GM18867 (cell line): ENCODE data around the gene CCDC34.

ENCODE experiments used
- ATAC-seq: cut with Tn5 transposase; IDR thresholded peaks from one replicate; pipeline ENCODE4 v1.9.1; 2021; ENCODE audit warnings: mild to moderate bottlenecking, moderate library complexity; ENCODE audit not compliant: unreplicated experiment

CCDC34 gene

GRCh38 chr11:27394781-27395228 is 31.8 kb upstream of the CCDC34 start:
- no peak for ATAC-seq

- ATAC-seq = no peak
Measured at GRCh38 chr11:27392278-27393114, 29.5 kb upstream of the CCDC34 start.

GRCh38 chr11:27391331-27392015 is 28.5 kb upstream of the CCDC34 start:
- ATAC-seq = no peak

- no peak for ATAC-seq
Measured at GRCh38 chr11:27390318-27391295, 27.6 kb upstream of the CCDC34 start.

- peak; percentile 43 for ATAC-seq
Measured at GRCh38 chr11:27388869-27389268, 25.9 kb upstream of the CCDC34 start.

GRCh38 chr11:27388001-27388400 is 25.0 kb upstream of the CCDC34 start:
- ATAC-seq = no peak

GRCh38 chr11:27387362-27387761 is 24.3 kb upstream of the CCDC34 start:
- ATAC-seq = no peak

- ATAC-seq = no peak
Measured at GRCh38 chr11:27386181-27386845, 23.3 kb upstream of the CCDC34 start.

- peak; percentile 38 for ATAC-seq
Measured at GRCh38 chr11:27385245-27385644, 22.2 kb upstream of the CCDC34 start.

GRCh38 chr11:27384227-27384626 is 21.2 kb upstream of the CCDC34 start:
- no peak for ATAC-seq

- no peak for ATAC-seq
Measured at GRCh38 chr11:27383645-27384044, 20.6 kb upstream of the CCDC34 start.

- no peak for ATAC-seq
Measured at GRCh38 chr11:27381238-27381666, 18.2 kb upstream of the CCDC34 start.

GRCh38 chr11:27380771-27381170 is 17.8 kb upstream of the CCDC34 start:
- ATAC-seq = no peak

- no peak for ATAC-seq
Measured at GRCh38 chr11:27379449-27379848, 16.4 kb upstream of the CCDC34 start.

- no peak for ATAC-seq
Measured at GRCh38 chr11:27375370-27375769, 12.4 kb upstream of the CCDC34 start.

- no peak for ATAC-seq
Measured at GRCh38 chr11:27373856-27374602, 11.0 kb upstream of the CCDC34 start.

GRCh38 chr11:27373392-27373791 is 10.4 kb upstream of the CCDC34 start:
- no peak for ATAC-seq

GRCh38 chr11:27372164-27372563 is 9.1 kb upstream of the CCDC34 start:
- no peak for ATAC-seq

- no peak for ATAC-seq
Measured at GRCh38 chr11:27371489-27371888, 8.5 kb upstream of the CCDC34 start.

- no peak for ATAC-seq
Measured at GRCh38 chr11:27370374-27370773, 7.4 kb upstream of the CCDC34 start.
